Loucy (cell line): Measurements from ENCODE around the gene PATZ1.

Source experiments
- CTCF ChIP-seq: fragments of 200-600 bp; sonication (generic); conservative IDR thresholded peaks from 2 replicates; pipeline ENCODE4 v1.5.1; 2014; ENCODE audit warnings: mild to moderate bottlenecking, antibody characterized with exemption, low read length
- EZH2phosphoT487 ChIP-seq: fragments of 200-600 bp; IDR thresholded peaks from 2 replicates; pipeline ENCODE4 v1.6.1; 2018; ENCODE audit warnings: antibody characterized with exemption, mild to moderate bottlenecking, moderate library complexity, borderline replicate concordance

- TF ChIP-seq CTCF (no peak), EZH2phosphoT487 (no peak)
Measured at GRCh38 chr22:31348766-31349165, 2.6 kb upstream of the PATZ1 start.
